Lung (tissue), 12 donors: ENCODE data around the gene ARHGEF1. TPM values are rescaled to one million over a fixed set of nuclear protein-coding genes. Genes with fewer than 3 reads are reported as not detected.

ENCODE experiments used
- ATAC-seq: fragments of 200-7000 bp; cut with Tn5 transposase; one replicate; pipeline ENCODE4 v1.9.1; 2020; ENCODE audit warnings: moderate number of reproducible peaks; ENCODE audit not compliant: insufficient read depth, low FRiP score
- DNase-seq, 3 donors: peaks; one replicate each; pipeline ENCODE4 v3.0.0-alpha.2; 2013 to 2017
- H3K27ac ChIP-seq, 2 donors: one replicate each; pipeline ENCODE4 v1.5.1; 2013; ENCODE audit warnings: mild to moderate bottlenecking in 2 of 2, moderate library complexity in 2 of 2, control low read depth in 1 of 2, inconsistent platforms in 1 of 2, low read depth in 1 of 2, low read length in 1 of 2
- H3K27me3 ChIP-seq, 3 donors: one replicate each; pipeline ENCODE4 v1.5.1; 2013; ENCODE audit warnings: low read length in 2 of 3; ENCODE audit not compliant: control insufficient read depth in 3 of 3, insufficient read depth in 3 of 3
- H3K36me3 ChIP-seq, 4 donors: one replicate each; pipeline ENCODE4 v1.5.1; 2013; ENCODE audit warnings: low read length in 4 of 4, mild to moderate bottlenecking in 1 of 4, moderate library complexity in 1 of 4; ENCODE audit not compliant: control insufficient read depth in 4 of 4, insufficient read depth in 4 of 4
- H3K4me1 ChIP-seq, 5 donors: one replicate each; pipeline ENCODE4 v1.5.1; 2013; ENCODE audit warnings: low read length in 5 of 5, mild to moderate bottlenecking in 2 of 5, moderate library complexity in 1 of 5; ENCODE audit not compliant: control insufficient read depth in 5 of 5, insufficient read depth in 5 of 5
- H3K4me3 ChIP-seq: one replicate; pipeline ENCODE4 v1.5.1; 2013; ENCODE audit warnings: mild to moderate bottlenecking, control low read depth, moderate library complexity
- H3K9ac ChIP-seq, 2 donors: one replicate each; pipeline ENCODE4 v1.5.1; 2013; ENCODE audit warnings: low read length in 2 of 2, control low read depth in 1 of 2; ENCODE audit not compliant: insufficient read depth in 1 of 2
- H3K9me3 ChIP-seq, 4 donors: one replicate each; pipeline ENCODE4 v1.5.1; 2013; ENCODE audit warnings: low read length in 3 of 4, mild to moderate bottlenecking in 1 of 4, moderate library complexity in 1 of 4; ENCODE audit not compliant: control insufficient read depth in 4 of 4, insufficient read depth in 3 of 4
- WGBS, 2 donors: extraction: QIAGEN DNeasy Blood & Tissue Kit; methylation state at CpG; one replicate each; pipeline ENCODE4 v1.1.7; 2013; 5-methylcytosine and 5-hydroxymethylcytosine counted together
- polyA plus RNA-seq, 2 donors: library from polyadenylated mRNA; stranded (reverse); fragments of 200-250 nt; gene quantifications; one replicate each; pipeline ENCODE4 v1.2.1, GENCODE V29; 2013
- total RNA-seq, 2 donors: library from RNA; depleted of rRNA in 1 of 2; stranded (reverse); fragments of >200 nt in 1 of 2; gene quantifications; one replicate each; pipeline ENCODE4 v1.2.1, GENCODE V29; 2014 to 2021
- TF ChIP-seq, protein P1 (sequence below): IDR thresholded peaks from 2 replicates; pipeline ENCODE4 v1.5.1; 2012; ENCODE audit warnings: mild to moderate bottlenecking; ENCODE audit errors: control extremely low read depth, extremely low read depth
- donor health status: control.
- donor health status: control.
- donor health status: Bipolar disorder and iron deficiency.
- donor health status: healthy.
- donor health status: DM: yes; HTN: yes; CAD: no.

The ARHGEF1 gene
- total and polyA plus RNA-seq, 4 donors = 55.4 to 231 (median 176) TPM

DNA sequence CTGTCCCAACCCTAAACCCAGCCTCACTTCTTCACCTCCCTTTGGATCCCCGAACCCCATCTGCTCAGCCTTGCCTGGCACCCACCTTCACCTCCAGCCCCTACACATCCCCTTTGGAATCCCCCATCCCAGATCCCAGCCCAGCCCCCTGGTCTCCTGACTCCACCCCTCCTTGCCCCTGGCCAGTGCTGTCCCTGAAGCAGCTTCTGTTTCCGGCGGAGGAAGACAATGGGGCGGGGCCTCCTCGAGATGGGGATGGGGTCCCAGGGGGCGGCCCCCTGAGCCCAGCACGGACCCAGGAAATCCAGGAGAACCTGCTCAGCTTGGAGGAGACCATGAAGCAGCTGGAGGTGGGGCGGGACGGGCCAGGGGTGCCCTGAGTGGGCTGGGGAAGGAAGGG lies 23.3 kb downstream of the ARHGEF1 start:
- Histone ChIP-seq H3K4me1 (peaks cover 0 to 5% (median 0%) of the 10 kb centered on the region in 5 donors), H3K9ac (no peak overlapping the region), H3K27ac (no peak overlapping the region), H3K4me3 (no peak overlapping the region), H3K36me3 (peaks cover 5 to 62% (median 27%) of the 10 kb centered on the region in 4 donors), H3K27me3 (peaks cover 0 to 8% (median 8%) of the 10 kb centered on the region in 3 donors), H3K9me3 (peaks cover 0 to 2% (median 0%) of the 10 kb centered on the region in 4 donors)
- DNase-seq = no peak
- ATAC-seq = no peak
- TF ChIP-seq, protein P1, sequence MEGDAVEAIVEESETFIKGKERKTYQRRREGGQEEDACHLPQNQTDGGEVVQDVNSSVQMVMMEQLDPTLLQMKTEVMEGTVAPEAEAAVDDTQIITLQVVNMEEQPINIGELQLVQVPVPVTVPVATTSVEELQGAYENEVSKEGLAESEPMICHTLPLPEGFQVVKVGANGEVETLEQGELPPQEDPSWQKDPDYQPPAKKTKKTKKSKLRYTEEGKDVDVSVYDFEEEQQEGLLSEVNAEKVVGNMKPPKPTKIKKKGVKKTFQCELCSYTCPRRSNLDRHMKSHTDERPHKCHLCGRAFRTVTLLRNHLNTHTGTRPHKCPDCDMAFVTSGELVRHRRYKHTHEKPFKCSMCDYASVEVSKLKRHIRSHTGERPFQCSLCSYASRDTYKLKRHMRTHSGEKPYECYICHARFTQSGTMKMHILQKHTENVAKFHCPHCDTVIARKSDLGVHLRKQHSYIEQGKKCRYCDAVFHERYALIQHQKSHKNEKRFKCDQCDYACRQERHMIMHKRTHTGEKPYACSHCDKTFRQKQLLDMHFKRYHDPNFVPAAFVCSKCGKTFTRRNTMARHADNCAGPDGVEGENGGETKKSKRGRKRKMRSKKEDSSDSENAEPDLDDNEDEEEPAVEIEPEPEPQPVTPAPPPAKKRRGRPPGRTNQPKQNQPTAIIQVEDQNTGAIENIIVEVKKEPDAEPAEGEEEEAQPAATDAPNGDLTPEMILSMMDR = no peak
- WGBS, 2 donors = 82 to 84% methylated on average over 9 of the region's 9 CpGs

DNA sequence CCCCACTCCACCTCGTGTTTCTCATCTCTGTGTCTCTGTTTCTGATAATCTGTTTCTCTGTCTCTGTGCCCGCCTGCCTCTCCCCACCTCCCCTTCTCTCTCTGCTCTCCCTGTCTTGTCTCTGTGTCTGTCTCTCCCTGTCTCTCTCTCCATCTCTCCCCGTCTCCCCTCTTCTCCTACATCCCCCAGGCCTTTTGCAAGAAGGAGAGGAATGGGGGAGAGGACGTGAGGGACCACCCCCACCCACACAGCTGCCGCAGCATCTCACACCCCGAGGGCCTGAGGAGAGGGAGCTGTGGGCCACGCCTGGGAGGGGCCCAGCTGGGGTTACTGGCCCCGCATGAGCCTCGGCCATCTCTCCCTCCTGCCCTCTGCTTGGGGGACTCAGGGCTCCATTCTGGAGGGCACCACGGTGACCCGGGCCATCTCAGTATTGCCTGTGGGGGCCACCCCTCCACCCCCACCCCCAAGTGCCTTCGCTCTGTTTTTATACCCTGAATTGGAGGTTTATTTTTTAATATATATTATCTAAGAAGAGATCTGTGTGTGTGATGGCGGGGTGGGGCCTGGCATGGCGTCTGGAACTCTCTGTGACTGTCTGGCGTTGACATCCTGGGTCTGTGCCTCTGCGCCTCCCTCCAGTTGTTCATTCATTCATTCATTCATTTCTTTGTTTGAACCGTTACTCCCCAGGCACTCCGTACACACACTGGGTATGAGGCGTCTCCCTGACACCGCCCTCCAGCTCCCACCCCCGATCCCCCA lies 24.1 kb downstream of the ARHGEF1 start:
- DNase-seq = no peak
- 85 to 92% methylated on average over 21 of the region's 21 CpGs for WGBS, 2 donors
- H3K27me3 ChIP-seq = peaks cover 0 to 16% (median 15%) of the 10 kb centered on the region in 3 donors
- TF ChIP-seq, protein P1 = no peak
- ATAC-seq = no peak
- no peak overlapping the region for H3K27ac ChIP-seq
- H3K4me3 ChIP-seq = no peak overlapping the region
- H3K4me1 ChIP-seq = peaks cover 0 to 5% (median 0%) of the 10 kb centered on the region in 5 donors
- H3K9me3 ChIP-seq = peaks cover 0 to 2% (median 0%) of the 10 kb centered on the region in 4 donors
- H3K36me3 ChIP-seq = peaks cover 5 to 55% (median 22%) of the 10 kb centered on the region in 4 donors
- H3K9ac ChIP-seq = no peak overlapping the region

DNA sequence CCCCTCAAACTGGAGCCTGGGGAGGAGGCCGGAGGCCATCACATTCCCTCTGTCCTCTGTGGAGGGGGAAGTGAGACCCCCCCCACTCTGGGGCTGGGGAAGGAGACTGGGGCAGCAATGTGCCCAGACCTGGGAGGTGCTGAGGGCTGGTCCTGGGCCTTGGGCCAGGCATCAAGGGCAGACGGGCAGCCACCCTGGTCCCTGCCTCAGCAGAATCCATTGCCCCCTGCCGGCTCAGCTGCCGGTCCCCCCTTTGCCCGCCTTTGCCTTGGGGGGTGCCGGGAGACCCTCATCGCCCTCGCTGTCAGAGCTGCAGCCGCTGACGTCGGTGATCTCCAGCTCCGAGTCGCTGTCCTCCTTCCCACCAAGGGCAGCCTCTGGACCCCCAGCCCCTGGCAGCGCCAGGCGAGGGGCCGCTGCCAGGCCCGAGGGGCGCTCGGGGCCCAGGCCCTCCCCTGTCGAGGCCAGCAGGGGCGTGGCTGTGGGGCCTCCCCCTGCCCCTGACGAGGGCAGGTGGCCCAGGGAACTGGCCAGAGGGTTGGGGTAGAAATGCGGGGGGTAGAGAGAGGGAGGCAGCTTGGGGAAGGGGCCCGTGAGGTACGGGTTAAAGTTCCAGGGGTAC lies 25.1 kb downstream of the ARHGEF1 start:
- Histone ChIP-seq H3K4me1 (peaks cover 0 to 4% (median 0%) of the 10 kb centered on the region in 5 donors), H3K4me3 (no peak overlapping the region), H3K9me3 (peaks cover 0 to 2% (median 0%) of the 10 kb centered on the region in 4 donors), H3K27ac (no peak overlapping the region), H3K27me3 (peaks cover 0 to 25% (median 20%) of the 10 kb centered on the region in 3 donors), H3K9ac (no peak overlapping the region), H3K36me3 (peaks cover 5 to 45% (median 18%) of the 10 kb centered on the region in 4 donors)
- 84 to 86% methylated on average over 25 of the region's 25 CpGs for WGBS, 2 donors
- TF ChIP-seq, protein P1 = no peak
- DNase-seq (no peak), ATAC-seq (no peak)
